Fibroblast of lung (primary cell): ENCODE measurements around the gene STPG1.

Experiments
- EZH2 ChIP-seq: IDR thresholded peaks from 2 replicates; pipeline ENCODE4 v1.5.1; 2012; ENCODE audit warnings: low read length, control low read depth, mild to moderate bottlenecking; ENCODE audit errors: missing control alignments
- TF ChIP-seq, protein P1 (sequence below), 2 donors: IDR thresholded peaks in 1 of 2; conservative IDR thresholded peaks in 1 of 2; 1 replicate in 1 of 2; 2 replicates in 1 of 2; pipeline ENCODE4 v1.5.1; 2011 to 2012; ENCODE audit warnings: low read length in 2 of 2, control low read depth in 1 of 2, inconsistent platforms in 1 of 2, low read depth in 1 of 2, mild to moderate bottlenecking in 1 of 2

DNA sequence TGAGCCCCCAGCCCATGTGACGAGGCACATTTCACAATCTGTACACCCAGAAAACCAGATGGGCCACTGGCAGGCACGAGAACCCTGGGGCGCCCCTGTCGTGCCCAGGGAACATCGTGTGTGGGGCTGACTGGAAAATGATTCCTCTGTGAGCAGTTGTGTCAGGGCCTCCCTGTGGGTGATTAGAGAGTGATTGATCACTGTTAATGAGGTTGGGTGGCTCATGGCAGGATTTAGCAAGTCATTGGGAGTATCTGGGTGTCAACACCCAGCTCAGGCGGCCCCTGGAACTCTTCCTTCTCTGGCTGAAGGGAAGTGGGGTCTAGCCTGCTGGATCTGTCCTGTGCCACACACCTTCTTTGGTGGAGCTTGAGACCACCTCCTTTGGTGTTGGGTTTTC lies 88.7 kb downstream of the STPG1 start:
- TF ChIP-seq, protein P1, sequence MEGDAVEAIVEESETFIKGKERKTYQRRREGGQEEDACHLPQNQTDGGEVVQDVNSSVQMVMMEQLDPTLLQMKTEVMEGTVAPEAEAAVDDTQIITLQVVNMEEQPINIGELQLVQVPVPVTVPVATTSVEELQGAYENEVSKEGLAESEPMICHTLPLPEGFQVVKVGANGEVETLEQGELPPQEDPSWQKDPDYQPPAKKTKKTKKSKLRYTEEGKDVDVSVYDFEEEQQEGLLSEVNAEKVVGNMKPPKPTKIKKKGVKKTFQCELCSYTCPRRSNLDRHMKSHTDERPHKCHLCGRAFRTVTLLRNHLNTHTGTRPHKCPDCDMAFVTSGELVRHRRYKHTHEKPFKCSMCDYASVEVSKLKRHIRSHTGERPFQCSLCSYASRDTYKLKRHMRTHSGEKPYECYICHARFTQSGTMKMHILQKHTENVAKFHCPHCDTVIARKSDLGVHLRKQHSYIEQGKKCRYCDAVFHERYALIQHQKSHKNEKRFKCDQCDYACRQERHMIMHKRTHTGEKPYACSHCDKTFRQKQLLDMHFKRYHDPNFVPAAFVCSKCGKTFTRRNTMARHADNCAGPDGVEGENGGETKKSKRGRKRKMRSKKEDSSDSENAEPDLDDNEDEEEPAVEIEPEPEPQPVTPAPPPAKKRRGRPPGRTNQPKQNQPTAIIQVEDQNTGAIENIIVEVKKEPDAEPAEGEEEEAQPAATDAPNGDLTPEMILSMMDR (conservative IDR thresholded peaks at IDR 0.05 in 1 of 2, IDR thresholded peaks at IDR 0.05 in 1 of 2; ENCODE audit: low read depth in 1 of 2, low read length in 2 of 2), result no peak
- TF ChIP-seq EZH2, result no peak
